Ecto neural progenitor cell (in vitro differentiated cells): Measurements from ENCODE around the gene MACROD2.

Experiments
- DNase-seq: peaks from one replicate; pipeline ENCODE4 v3.0.0-alpha.2; 2018; ENCODE audit warnings: low spot score

The MACROD2 gene

DNA sequence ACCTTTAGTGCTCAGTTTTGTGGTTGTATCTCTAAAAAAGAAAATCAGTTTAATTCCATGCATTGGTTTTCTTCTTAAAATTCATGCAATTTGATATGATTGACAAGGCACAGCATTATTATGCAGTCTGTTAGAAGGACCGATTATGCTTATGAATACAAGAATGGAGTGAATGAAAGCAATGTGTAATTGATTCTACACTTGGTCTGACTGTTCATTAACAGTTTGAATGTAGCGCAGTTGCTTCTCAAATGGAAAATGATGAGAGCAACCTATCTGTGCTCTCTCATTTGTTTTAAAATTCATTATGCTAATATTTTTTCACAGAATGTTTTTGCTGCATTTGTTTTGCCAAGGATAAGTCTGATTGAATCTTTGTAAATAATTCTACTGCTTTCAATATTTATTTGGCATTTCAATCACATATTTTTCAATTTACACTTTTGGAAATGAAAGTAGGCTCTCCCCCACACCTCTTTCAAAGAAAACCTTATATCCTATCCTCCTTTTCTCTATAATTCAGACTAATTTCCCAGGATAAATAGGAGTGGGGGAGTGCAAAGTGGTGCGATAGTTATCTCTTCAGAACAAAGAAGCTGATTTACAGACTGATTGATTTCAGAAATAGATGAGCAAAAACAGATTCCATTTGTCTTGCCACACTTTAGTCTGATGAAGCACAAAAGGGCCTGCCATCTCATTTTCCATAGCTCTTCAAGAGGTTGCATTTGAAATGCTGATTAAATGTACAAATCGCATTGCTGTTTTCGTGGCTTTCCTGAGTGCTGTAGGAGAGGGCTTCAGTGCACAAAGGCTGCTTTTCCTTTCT, 1227.4 kb downstream of the MACROD2 start:
- no peak for DNase-seq

DNA sequence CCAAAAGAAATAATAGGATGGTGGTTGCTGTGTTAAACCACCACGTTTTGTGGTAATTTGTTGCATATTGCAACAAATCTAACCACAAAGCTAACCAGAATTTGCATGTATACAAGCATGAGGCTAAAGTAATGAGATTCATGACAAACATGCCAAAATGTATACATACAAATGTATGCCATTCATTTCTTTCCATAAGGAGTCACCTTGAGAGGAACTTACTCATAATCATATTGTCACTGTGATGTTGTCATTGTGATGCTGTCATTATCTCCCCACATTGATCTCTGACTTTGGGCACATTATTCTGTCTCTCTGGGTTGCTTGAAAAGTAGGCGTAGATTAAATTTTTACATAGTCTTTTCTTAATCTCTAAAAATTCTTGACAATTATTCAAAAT, 1228.9 kb downstream of the MACROD2 start:
- DNase-seq = no peak

DNA sequence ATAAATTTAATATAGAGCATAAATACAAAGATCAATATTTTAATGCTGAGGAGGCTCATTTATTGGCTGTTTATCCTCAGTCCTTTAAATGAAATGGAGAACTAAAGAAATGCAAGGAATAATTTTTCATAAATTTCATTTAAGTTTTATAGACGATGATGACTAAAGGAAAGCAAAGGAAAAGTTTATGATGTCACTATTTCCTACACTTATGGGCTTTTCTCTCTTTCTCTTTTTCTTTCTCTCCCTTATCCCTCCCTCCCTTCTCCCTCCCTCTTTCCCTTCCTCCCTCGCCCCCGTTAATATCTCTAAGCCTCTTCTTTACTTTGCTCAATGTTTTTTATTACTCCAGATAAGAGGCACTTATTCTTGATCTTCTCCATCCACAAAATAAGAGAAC, 1231.8 kb downstream of the MACROD2 start:
- DNase-seq = no peak

DNA sequence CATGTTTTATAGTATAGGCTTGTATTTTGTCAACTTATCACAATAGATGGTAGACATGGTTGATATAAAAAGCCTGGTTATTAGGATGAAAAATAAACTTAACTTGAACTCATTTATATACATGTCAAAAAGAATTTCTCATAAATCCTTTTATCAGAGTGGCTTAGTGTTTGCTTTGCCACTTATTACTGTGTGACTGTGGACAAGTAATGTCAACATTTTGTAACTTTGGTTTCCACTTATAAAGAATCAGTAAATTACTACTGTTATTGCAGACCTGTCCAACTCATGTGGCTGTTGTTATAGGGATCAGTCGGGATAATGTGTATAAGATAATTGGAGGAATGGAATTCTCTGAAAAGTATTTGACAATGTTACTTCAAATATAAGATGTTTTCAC, 1236.9 kb downstream of the MACROD2 start:
- no peak for DNase-seq

GRCh38 chr20:15235471-15236198, 1240.3 kb downstream of the MACROD2 start:
- DNase-seq = no peak

DNA sequence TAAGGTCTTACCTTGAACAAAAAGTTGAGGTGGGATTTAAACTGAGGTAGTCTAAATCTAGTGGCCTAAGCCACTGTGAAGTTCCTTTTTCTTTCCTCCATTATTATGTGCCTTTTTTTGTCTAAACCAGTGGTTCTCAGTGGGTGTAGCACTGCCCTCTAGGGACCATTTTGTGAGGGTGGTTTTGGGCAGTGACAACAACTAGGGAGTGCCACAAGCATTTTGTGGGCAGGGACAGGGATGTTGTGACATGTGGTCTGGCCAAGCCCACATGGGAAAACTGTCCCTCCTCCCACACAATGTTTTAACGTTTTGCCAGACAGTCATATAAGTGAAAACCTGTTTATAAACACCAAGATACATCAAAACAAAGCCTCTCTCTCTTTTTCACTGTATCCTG, 1241.5 kb downstream of the MACROD2 start:
- peak; percentile 55 for DNase-seq

- DNase-seq = no peak
Measured at GRCh38 chr20:15239542-15240206, 1244.4 kb downstream of the MACROD2 start.

DNA sequence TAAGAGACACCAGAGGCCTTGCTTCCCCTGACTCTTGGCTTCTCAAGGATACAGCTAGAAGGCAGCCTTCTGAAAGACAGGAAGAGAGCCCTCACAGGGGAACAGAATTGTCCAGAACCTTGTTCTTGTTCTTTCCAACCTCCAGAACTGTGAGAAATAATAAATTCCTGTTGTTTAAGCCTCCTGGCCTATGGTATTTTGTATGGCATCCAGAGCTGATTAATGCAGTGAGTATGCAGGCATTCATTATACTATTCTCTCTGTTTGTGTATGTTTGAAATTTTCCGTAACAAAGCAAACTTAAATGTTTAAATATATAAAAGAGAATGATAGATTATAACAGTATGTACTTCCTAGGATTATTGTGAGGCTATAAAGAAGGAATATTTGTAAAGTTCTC, 1245.5 kb downstream of the MACROD2 start:
- DNase-seq = no peak

- DNase-seq = no peak
Measured at GRCh38 chr20:15241681-15242080, 1246.4 kb downstream of the MACROD2 start.

- DNase-seq = no peak
Measured at GRCh38 chr20:15242773-15243172, 1247.5 kb downstream of the MACROD2 start.

DNA sequence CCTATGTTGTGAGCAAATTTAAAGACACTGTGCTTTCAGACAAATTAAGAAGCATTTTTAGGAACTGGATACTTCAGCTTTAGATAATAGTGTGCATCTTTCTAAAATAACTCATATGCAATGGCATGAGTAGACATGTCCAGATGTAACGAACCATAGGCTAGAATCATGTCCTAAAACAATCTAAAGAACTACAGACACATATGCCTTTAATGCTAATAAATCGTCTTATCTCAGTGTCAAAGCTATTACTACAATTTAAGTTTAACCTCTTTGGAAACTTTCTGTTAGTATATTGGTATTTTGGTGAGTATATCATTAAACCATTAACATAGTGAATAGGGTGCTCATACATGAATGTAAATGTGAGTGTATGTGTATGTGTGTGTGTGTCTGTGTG, 1250.6 kb downstream of the MACROD2 start:
- no peak for DNase-seq

DNA sequence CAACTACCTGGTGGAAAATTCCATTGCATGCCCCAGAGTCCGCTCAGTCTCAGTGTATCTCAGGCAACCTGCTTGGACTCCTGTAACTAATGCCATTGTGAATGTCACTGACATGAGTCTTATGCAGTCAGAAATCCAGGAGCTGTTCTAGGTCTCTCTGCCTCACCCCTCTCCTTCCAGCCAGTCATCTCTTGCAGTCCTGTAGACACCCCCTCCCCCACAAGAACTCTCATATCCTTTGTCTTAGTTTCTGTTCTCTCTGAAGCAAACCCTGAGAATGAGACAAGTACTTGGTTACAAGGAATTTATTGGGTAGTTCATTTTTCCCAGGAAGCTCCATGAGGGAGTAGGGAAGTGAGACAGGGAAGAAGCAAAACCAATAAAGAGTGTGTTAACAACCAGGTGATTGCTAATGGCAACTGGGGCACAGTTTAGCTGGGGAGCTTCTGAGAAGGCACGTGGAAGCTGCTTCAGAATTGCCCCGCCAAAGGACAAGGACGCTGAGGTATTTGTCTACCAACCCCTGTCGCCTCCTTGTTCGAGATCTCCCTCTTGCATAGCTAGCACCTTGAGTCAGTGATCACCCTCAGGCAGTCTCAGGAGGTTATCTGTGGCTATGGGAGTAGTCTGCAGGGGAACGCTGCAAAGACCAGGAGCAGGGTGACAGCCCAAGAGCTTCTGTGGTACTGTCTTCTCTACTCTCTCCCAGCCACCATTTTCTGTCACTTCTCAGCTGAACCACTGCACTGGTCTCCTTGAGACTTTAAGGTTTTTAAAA, 1253.5 kb downstream of the MACROD2 start:
- no peak for DNase-seq

DNA sequence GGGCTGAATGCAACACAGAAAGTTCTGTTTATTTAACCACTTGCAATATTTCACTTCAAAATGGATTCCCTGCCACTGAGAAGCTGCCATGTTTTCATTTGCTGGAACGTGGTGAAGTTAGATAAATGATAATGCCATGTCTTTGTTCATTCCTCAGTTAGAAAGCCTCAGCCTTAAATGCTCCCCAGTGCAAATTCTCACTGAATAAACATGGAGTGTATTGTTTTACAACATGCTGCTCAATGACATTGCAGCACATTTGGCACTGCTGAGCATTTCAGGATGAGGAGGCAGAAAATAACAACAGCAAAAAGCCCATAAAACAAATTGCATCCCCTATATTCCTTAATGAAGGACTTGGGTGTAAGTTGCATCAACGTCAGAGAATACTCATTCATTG, 1255.9 kb downstream of the MACROD2 start:
- no peak for DNase-seq

DNA sequence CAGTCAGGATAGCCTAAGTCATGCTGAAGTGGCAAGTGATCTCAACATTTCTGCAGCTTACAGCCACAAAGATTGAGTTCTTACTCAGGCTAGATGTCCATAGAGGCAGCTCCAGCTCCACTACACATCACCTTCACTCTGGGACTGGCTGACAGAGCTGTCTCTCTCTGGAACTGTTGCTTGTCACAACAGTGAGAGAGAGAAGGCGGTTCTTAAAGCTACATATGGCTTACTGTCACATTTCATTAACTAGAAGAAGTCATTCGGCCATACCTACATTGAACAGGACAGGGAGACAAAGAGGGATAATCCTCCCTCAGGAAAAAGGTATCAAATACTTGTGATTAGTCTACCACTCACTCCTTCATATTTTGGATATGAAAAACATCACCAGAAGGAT, 1257.0 kb downstream of the MACROD2 start:
- no peak for DNase-seq

- no peak for DNase-seq
Measured at GRCh38 chr20:15253431-15253830, 1258.1 kb downstream of the MACROD2 start.

GRCh38 chr20:15256676-15257568, 1261.6 kb downstream of the MACROD2 start:
- DNase-seq = no peak

DNA sequence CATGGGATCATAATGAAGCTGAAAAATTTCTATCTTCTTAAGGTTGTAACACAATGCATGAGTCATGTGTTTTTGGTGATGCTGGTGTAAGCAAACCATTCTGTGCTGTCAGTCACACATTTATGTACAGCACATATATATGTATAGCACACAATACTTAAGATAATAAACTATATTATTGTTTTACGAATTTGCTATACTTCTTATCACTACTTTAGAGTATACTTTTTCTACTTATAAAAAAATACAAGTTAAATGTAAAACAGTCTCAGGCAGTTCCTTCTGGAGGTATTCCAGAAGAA, 1262.2 kb downstream of the MACROD2 start:
- no peak for DNase-seq

- no peak for DNase-seq
Measured at GRCh38 chr20:15265581-15266309, 1270.4 kb downstream of the MACROD2 start.

DNA sequence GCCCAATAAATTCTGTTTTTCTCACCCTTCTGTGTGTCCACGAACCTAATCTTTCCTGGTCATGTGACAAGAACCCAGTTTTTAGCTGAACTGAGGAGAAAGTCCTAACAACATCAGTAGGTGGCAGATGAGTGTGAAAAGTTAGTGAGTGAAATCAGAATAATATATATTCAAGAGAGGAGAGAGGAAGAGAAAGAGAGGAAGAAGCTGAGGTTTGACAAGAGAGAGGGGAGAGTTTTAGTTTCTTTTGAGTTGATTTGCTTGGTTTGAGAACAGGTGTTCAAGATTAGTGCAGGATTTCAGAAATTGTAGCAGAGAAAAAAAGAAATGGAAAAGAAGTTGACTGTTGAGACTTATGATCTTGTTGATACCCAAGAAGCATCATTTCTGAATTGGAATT, 1272.6 kb downstream of the MACROD2 start:
- DNase-seq = no peak

- no peak for DNase-seq
Measured at GRCh38 chr20:15278041-15278440, 1282.7 kb downstream of the MACROD2 start.

DNA sequence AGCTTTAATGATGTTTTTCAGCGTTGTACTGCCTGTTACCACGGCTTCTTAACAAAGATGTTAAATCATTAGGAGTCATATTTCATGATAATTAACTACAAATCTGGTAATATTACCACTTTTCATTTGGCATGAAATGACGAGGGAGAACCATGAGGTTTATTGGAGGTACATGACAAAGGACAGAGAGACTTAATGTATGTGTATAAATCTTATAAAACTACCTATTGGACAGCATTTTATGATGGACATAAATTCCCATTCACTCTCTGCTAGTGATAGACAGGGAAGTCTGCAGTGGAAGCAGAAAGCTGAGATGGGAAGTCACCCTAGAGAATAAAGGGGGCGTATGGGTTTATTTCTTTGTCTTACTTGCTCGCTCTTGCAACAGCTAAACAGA, 1292.0 kb downstream of the MACROD2 start:
- no peak for DNase-seq
